T1000 (cell line): ENCODE measurements around the gene SMAD3.

ENCODE experiments used
- DNase-seq: peaks from one replicate; lab custom pipeline; 2025; ENCODE audit warnings: mixed read lengths; lab: John Stamatoyannopoulos, UW

The SMAD3 gene

DNA sequence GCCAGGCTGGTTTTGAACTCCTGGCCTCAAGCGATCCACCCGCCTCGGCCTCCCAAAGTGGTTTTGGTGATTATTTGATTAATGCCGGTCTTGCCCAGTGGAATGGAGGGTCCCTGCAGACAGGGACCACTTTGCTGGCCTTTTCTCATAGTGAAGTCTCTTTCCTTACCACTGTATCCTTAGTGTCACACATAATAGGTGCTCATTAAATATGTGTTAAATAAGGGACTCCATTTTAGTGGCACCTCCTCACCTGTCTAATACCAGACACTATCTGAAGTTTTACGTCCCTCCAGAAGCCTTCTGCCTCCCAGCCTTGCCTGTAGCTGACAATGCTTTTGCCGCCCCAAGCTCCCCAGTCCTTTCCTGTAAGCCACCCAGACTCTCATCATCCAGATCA is 97.8 kb downstream of the SMAD3 start:
- no peak for DNase-seq

DNA sequence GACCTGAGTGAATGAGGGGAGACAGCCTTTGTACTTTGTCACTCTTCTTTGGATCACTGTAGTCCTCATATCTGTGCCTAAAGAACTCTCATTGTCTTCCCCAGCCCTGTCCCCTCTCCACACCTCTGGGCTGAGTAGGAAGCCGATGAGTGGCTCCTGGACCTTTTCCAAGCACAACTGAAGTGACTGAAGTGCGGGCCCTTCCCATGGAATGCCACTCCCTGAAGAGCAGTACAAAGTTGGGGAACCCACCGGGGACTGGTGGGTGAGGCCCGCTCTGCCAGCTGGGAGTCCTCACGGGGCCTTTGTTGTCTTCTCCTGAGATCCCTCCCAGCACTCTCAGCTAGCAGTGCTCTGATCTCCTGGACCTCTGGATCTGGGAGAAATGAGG is 99.0 kb downstream of the SMAD3 start:
- DNase-seq = no peak

DNA sequence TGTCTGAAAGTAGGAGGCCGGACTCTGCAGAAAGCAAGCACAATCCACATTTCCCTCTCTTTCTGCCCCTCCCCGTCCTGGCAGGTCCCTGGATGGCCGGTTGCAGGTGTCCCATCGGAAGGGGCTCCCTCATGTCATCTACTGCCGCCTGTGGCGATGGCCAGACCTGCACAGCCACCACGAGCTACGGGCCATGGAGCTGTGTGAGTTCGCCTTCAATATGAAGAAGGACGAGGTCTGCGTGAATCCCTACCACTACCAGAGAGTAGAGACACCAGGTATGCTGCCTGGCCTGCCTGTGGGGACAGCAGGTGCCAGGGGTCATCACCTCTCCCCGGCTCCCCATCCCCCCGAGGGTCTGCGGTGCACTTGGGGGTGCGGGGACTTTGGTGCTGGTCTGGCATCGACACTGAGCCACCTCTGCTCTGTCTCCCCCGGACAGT is 99.4 kb downstream of the SMAD3 start:
- no peak for DNase-seq

DNA sequence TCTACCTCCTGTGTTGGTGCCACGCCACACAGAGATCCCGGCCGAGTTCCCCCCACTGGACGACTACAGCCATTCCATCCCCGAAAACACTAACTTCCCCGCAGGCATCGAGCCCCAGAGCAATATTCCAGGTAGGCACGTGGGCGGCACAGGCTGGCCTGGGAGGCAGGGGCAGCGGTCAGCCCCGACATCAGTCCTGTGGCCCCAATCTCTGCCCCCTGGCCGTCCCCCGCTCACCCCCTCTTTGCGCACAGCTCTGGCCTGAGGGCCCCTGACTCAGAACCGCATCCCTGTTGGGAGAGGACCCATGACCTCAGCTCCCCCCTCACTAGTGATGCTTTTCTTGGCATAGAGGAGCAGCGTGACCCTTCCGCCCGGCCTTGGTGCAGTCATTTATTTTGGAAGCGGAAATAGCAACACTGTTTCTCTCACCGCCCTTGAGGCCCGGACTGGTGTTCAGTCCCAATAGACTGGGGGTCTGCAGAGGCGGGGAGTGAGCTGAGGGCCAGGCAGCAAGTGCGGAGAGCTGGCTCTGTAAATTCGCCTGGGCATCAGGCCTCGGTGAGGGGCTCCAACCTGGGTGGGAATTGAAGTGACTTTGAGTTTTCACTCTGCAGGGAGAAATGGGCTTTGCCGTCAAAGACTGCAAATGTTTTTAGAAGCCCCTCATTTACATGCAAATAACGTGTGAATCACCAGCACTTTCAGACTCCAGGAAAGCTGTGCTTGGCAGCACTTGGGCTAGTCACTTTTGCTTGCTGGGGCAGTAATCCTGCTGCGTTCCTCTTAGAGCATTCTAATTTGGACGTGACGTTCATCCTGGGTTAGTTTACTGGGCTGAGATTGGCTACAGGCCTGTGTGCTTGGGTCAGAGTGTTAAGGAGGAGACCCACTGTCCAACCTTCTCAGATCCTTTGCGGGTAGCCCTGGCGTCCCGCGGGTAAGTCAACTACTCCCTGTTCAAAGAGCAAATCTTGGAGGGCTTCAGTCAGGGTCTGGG is 100.2 kb downstream of the SMAD3 start:
- DNase-seq = peak; percentile 62

DNA sequence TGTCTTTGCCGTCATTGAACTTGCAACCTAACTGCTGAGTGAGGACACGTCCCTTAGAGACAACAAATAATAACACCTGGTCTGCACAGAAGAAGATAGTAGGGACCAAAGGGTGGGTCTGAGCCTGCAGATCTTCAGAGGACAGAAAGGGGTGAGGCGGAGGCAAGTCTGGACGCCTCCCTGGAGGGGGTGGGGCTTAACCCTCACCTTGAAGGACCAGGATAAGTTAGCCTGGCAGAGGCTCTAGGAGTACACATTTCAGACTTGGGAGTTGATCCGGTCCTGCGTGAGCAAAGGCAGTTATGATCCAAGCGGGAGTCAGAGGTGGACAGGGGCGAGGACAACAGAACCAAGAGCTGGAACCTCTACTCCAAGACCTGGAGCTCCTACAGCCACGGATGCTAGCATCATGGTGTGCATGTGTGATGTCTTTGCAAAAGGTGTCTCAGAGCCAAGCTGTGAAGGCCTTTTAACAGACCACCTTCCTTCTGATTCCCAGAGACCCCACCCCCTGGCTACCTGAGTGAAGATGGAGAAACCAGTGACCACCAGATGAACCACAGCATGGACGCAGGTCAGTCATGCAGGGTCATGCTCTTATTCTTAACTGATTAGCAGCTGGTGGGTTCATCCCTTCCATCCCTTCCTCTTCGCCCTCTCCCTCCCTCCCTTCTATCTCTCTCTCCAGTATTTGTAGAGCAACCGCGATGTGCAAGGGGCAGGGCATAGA is 101.0 kb downstream of the SMAD3 start:
- DNase-seq = no peak

DNA sequence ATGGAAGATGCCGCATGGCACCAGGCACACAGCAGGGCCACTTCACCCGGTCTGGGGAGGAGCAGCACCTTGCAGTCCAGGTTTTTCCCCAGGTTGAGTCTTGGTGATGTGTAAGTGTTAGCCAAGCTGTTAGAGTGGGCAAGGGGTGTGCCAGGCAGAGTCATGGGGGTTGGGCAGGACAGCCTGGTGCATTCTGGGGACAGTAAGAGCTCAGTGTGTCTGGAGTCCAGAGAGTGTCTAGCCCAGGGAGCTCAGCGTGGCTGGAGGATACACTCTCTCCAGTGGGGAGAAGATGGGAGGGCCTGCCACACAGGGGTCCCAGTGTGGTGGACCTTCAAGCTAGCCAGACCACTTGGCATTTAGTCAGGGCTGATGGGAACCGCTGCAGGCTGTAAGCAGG is 101.7 kb downstream of the SMAD3 start:
- no peak for DNase-seq

DNA sequence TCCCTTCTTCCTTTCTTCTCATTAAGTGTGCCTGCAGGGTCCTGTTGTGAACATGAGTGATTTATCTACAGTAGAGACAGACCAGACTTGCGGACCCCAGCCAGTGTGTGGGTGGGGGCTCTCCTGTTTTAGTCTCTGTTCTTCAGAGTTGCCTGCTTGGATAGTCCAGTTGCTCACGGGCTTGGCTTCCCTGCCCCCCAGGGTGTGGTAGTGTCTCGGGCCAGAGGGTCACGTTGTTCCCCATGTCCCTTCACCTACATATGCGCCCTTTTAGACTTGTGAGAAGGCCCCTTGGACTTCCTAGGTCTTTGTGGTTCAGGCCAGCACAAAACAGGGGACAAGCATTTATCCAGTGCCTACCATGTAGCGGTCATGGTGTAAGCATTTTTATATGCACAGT is 103.3 kb downstream of the SMAD3 start:
- DNase-seq = no peak

DNA sequence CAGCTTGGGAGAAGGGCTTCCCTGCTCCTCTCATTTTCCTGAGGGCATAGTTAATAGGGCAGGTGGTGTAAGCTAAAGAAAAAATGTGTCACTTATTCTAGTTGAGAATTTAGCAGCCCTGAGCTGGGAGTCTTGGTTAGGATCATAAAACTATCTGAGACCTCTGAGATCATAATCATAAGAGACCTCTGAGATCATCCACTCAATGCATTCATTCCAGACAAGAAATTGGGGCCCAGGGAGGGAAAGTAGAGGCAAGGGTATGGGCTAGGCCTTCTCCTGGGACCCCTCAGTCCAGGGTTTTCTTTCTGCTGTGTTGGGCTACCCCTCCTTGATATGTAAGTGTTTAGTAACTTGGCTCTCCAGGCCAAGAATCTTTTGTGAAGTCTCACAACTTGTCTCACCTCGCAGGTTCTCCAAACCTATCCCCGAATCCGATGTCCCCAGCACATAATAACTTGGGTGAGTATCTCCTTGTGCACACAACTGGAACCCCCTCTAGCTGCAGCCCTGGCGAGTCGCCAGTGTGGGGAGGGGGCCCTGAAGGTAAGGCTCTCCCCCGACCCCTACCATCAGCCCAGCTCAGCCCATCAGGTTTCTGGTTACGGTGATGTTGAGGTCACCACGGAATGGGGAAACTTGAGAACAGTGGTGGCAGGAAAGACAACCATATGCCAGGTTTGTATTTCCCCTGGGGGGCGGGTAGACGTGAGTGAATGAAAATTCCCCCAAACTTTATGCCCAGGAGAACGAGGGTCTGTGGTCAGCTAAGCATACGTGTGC is 104.9 kb downstream of the SMAD3 start:
- DNase-seq = no peak

DNA sequence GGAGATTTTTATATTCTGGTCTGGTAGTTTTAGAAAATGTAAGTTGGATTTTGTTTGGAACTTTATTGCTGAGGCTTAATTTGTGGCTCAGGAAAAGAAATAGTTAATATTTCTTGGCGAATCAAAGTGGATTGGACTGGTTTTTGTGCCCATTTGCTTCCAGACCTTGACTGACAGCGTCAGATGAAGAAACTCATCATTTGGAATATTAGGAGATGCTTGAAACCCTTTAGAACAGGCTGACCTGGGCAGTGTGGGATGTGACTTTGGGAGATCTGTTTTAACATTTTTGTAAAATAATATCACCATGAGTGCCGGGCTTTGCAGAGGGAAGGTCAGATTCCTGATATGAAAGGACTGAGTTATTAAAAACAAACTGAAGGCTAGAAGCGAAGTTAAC is 106.1 kb downstream of the SMAD3 start:
- DNase-seq = no peak

DNA sequence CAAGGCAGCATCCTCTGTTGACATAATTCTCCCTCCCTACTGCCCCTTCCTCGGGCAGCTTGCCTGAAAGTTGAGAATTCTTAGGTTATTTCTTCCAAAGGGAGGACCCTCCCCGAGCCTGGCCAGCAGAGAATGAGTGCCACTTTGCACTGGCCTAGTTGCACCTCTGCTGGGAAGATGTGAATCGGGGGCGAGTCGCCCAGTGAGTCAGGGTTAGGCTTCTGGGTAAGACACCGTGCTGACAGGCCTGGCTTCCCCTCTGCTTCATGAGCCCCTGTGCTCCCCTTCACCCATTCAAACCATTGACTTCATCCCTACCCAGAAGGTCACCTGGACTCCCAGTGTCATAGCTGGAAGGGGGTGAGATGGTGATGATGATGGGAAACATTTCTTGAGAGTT is 106.8 kb downstream of the SMAD3 start:
- no peak for DNase-seq

DNA sequence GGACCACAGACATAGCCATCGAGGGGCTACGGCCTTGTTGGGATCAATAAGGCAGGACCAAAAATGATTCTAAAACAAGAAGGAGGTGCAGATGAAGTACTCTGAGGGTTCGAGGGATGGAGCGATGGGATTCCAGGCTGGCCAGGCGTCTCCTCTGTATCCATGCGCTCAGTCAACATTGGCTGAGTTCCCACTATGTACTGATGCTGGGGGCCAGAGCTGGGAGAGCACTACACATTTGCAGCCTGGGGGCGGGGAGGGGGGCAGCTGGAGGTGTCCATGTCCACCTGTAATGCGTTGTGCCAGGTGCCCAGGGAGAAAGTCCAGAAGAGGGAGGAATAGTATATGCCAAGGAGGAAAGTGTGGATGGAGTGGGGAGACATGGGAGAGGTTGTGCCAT is 107.6 kb downstream of the SMAD3 start:
- no peak for DNase-seq

DNA sequence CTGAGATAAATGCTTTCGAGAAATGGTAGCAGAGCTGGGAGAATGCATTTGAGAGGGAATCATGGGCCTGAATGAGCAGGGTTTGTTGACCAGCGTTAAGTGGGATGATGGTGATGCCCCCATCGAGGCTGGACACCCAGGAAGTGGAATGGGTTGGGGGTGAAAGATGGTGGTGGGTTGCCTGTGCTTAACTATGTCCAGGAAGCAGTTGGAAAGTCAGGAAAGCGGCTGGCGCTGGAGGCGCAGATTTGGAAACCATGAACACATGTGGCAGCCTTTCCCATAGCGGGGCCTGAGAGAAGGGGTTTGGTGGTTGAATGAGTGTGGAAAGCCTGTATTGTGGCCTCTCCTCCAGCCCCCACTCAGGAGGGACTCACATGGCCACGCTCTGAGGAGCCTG is 108.4 kb downstream of the SMAD3 start:
- no peak for DNase-seq

DNA sequence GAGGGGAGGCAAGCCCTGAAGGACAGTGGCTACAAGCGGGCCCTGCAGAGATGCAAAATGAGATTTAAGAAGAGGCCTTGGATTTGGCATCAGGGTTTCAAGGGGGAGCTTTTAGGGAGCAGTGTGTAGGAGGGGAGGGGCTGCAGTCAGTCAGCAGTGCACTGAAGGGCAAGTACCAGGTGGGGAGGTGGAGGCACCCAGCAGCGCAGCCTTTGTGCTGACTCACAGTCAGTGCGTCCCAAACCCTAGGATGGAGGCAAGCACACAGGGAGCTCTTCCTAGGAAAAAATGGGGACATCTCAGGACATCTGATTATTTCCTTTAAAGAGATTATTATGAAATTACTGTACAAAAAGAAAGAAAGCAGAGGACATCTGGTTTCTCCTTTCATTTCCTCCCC is 109.0 kb downstream of the SMAD3 start:
- DNase-seq = no peak

DNA sequence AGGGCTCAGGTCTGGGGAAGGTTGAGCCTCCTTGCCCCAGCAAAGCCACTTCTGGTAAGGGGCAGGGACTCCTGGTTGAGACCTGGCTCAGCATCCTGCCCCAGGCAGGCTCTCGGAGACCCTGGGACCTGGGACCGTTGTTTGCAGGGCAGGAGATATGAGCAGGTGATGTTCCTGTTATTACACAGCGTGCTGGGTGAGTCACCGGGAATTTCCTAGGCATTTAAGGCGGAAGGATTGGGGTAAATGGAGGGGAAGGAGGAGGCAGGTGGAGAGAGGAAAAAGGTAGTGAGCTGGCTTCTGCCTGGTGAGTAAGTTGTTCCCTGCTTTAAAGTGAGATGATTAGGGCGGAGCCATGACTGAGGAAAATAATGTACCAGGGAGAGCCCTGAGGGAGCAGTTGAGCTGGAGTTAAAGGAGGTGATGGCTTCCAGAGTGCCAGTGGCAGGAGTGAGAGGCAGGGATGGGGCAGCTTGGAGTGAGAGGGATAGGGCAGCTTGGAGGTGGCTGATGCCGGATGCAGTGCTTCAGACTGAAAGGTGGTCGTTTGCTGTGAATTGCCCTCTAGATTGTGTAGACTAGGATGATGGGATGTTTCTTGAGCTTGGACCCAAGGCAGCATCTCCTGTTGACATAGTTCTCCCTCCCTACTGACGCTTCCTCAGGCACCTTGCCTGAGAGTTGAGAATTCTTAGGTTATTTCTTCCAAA is 109.6 kb downstream of the SMAD3 start:
- DNase-seq = peak; percentile 39

DNA sequence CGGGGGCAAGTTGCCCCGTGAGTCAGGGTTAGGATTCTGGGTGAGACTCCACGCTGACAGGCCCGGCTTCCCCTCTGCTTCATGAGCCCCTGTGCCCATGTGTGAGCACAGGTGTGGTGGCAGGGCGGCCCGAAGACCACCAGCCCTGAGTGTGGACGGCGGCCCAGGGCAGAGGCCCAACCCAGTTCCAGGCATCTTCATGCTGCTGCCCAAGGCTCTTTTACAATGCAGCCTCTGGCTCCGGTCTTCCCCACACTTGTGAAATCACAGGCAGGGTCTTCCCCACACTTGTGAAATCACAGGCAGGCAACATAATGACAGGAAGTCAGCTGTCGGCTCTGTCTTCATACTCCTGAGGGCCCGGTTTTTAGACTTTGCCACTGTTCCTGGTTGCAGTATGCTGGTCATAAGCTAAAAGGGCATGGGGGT is 110.3 kb downstream of the SMAD3 start:
- DNase-seq = no peak

DNA sequence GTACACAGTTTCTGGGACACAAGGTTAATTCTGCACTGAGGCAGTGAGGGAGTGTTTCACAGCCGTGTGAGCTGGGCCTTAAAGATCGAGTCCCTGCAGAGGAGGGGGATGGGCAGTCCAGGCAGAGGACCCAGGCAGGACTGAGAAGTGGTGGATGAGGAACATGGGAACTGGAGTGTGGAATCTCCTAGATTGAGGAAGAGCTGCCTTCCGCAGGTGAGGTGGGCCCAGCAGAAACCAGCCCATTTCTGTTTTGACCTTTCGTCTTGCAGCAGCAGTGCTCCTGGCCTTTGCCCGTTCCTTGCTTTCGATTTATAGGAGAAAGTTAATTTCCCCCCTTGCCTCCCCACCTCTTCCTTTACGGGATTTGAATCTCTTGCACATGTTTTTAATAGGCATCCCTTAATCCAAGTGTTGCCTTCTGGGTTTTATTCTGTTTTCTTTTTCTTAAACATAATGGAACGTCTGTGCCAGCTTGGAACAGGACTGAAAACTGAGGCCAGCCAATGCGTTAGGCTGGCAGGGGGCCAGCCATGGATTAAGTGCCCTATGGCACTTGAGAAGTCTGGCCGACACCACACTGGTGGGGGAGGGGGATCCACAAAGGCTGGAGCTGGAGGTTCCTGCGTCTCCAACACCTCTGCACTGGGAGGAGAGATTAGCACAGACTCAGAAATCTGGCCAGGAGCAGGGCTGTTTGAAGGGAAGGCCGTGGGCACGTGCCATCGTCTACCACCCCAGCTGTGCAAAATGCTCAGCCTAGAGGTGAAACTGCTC is 111.0 kb downstream of the SMAD3 start:
- DNase-seq = no peak

DNA sequence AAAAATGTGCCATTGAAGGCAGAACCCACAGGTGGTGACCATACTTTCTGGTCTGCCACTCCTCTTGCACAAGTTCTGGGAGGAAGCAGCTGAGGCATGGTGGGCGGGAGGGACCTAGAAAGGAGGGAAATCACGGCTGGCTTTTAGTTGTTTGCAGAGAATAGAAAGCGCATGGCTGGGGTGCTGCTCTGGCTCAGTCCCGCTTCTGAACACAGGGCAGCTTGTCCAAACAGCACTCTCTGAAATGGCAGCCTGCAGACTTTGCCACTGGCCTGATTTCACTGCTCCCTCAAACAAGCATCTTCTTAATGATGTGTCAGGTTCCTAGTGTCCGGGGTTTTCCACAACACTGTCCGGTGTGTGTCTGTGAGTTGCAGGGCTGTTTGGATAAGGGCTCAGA is 112.3 kb downstream of the SMAD3 start:
- no peak for DNase-seq

DNA sequence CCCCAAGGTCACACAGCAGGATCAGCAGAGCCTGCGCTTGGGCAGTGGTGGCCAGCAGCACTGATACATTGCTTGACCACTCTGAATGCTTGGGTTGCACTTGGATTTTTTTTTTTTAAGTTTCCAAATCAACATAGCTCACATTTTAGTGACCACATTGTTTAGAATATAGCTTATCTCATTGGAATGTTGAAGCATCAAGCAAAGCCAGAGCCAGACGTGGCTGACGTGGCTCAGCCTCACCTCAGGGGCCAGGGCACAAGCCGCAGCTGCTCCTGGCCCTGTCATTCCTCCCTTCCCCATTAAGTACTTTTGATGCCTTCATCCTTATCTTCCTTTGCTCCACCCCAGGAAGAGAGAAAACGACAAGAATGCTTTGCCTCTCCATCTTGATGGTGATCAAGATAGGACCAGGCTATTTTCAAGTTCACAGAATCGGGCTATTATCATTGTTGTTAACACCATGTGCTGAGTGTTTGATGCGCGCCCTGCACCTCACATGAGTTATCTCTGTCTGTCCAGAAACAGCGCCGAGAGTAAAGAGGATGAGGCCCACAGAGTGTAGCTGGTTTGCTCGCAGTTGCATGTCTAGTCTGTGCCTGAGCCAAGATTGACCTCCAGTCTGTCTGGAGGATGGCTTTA is 113.3 kb downstream of the SMAD3 start:
- DNase-seq = peak; percentile 68

DNA sequence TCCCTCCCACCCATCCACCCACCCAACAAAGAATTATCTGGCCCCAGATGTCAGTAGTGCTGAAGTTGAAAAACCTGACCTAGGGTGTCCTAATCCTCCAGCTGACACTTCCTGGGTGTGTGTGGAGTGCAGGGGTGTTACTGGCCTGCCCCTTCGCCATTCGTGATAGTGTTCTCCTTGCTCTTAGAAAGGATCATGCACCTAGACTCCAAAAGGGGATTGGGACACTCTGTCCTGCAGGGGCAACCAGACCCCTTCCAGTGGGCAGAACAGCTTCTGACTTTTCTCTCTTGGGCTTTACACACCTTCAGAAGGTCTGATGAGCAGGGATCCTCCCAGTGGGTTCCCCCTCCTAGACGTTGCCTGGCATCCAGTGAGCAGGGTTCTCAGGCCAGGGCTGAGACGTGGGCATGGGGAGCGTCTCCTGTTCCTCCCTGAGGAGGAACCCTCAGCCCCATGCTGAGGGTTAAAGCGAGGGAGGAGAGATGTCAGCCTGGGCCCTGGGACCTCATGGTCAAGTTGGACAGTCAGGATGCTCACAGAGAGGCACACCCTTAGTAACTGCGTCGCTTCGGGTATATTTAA is 114.1 kb downstream of the SMAD3 start:
- no peak for DNase-seq

DNA sequence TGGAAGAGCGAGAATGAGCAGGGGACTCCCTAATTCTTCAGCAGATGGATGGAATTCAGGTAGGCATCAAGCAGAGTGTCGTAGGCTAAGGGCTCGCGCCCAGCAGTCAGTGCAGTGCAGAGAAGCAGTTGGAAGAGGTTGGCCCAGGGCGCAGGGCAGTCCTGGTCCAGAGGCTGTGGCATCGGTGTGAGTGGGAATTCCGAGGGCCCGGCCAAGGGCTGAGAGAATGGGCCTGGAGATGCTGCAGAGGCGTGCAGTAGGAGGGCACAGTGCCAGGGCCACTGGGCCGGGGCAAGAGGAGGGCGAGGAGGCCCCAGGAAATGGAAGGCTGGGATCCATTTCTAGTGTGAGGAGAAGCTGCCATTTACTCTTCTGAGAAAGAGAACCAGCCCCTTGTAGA is 114.6 kb downstream of the SMAD3 start:
- no peak for DNase-seq
